GM23338 (cell line): ENCODE measurements around the gene RAB40B. TPM values are rescaled to one million over a fixed set of nuclear protein-coding genes. Genes with fewer than 3 reads are reported as not detected.

ENCODE experiments used
- ATAC-seq: fragments of 200-7000 bp; cut with Tn5 transposase; 3 replicates; pipeline ENCODE4 v1.9.1; 2020
- DNase-seq: peaks from one replicate; pipeline ENCODE4 v3.0.0-alpha.2; 2015; ENCODE audit warnings: low spot score
- H2AFZ ChIP-seq: fragments of 200-600 bp; sonication (generic); 2 replicates; pipeline ENCODE4 v1.8.0; 2016; ENCODE audit warnings: antibody characterized with exemption, mild to moderate bottlenecking, moderate library complexity
- H3F3A ChIP-seq: fragments of 200-600 bp; sonication (generic); replicated peaks from 2 replicates; pipeline ENCODE4 v1.8.0; 2017; ENCODE audit warnings: antibody characterized with exemption, mixed run types, low read depth
- H3K27ac ChIP-seq: fragments of 200-600 bp; sonication (generic); 2 replicates; pipeline ENCODE4 v1.6.1; 2016; ENCODE audit warnings: low read depth
- H3K27me3 ChIP-seq: fragments of 200-600 bp; sonication (generic); 2 replicates; pipeline ENCODE4 v1.8.0; 2016; ENCODE audit warnings: mild to moderate bottlenecking, mixed run types, moderate library complexity; ENCODE audit not compliant: insufficient read depth
- H3K36me3 ChIP-seq: fragments of 200-600 bp; sonication (generic); 2 replicates; pipeline ENCODE4 v1.8.0; 2016; ENCODE audit warnings: mild to moderate bottlenecking; ENCODE audit not compliant: insufficient read depth
- H3K4me1 ChIP-seq: fragments of 200-600 bp; sonication (generic); 2 replicates; pipeline ENCODE4 v1.8.0; 2016; ENCODE audit warnings: mild to moderate bottlenecking, moderate library complexity; ENCODE audit not compliant: insufficient read depth
- H3K4me2 ChIP-seq: fragments of 200-600 bp; sonication (generic); 2 replicates; pipeline ENCODE4 v1.7.1; 2017; ENCODE audit warnings: mixed run types
- H3K4me3 ChIP-seq: fragments of 200-600 bp; sonication (generic); 2 replicates; pipeline ENCODE4 v1.6.1; 2016; ENCODE audit warnings: mixed run types
- H3K79me2 ChIP-seq: fragments of 200-600 bp; sonication (generic); replicated peaks from 2 replicates; pipeline ENCODE4 v1.8.0; 2017; ENCODE audit warnings: mild to moderate bottlenecking; ENCODE audit not compliant: insufficient read depth
- H3K9me2 ChIP-seq: fragments of 200-600 bp; sonication (generic); 2 replicates; pipeline ENCODE4 v1.8.0; 2017; ENCODE audit not compliant: insufficient read depth
- H4K20me1 ChIP-seq: fragments of 200-600 bp; sonication (generic); replicated peaks from 2 replicates; pipeline ENCODE4 v1.8.0; 2017; ENCODE audit warnings: mild to moderate bottlenecking; ENCODE audit not compliant: insufficient read depth
- H3K27ac Mint-ChIP-seq: 2 replicates; pipeline ENCODE4 v1.8.0; 2020; ENCODE audit warnings: inconsistent platforms, mild to moderate bottlenecking, moderate library complexity, mixed read lengths
- H3K27me3 Mint-ChIP-seq: 3 replicates; pipeline ENCODE4 v1.8.0; 2022; ENCODE audit warnings: low read depth, mild to moderate bottlenecking, moderate library complexity, mixed read lengths, inconsistent platforms; ENCODE audit not compliant: insufficient read depth, poor library complexity
- H3K36me3 Mint-ChIP-seq: 3 replicates; pipeline ENCODE4 v1.8.0; 2021; ENCODE audit warnings: low read depth, mild to moderate bottlenecking, inconsistent platforms, moderate library complexity, mixed read lengths
- H3K4me1 Mint-ChIP-seq: 3 replicates; pipeline ENCODE4 v1.8.0; 2020; ENCODE audit warnings: mild to moderate bottlenecking, inconsistent platforms, mixed read lengths
- H3K4me3 Mint-ChIP-seq: 3 replicates; pipeline ENCODE4 v1.8.0; 2021; ENCODE audit warnings: moderate library complexity, mild to moderate bottlenecking, inconsistent platforms, mixed read lengths
- H3K9me3 Mint-ChIP-seq: 3 replicates; pipeline ENCODE4 v1.8.0; 2020; ENCODE audit warnings: moderate library complexity, mild to moderate bottlenecking, inconsistent platforms, mixed read lengths
- CREB1 ChIP-seq: fragments of 250-450 bp; sonication (Bioruptor Pico); IDR thresholded peaks from 2 replicates; pipeline ENCODE4 v1.5.0; 2020; ENCODE audit warnings: low read depth, mild to moderate bottlenecking, moderate library complexity
- CTCF ChIP-seq, 2 experiments: fragments of 200-600 bp in 1 of 2; sonication (generic) in 1 of 2; conservative IDR thresholded peaks; 2 replicates each; pipeline versions ENCODE4 v1.5.1 to v1.6.1; 2016 to 2017; ENCODE audit warnings: antibody characterized with exemption in 2 of 2, low read depth in 2 of 2, mild to moderate bottlenecking in 2 of 2, moderate library complexity in 1 of 2
- EZH2 ChIP-seq: fragments of 200-600 bp; sonication (generic); IDR thresholded peaks from one replicate; pipeline ENCODE4 v1.8.0; 2017; ENCODE audit warnings: antibody characterized with exemption, mild to moderate bottlenecking, low read depth; ENCODE audit not compliant: unreplicated experiment
- JUNB ChIP-seq: IDR thresholded peaks from one replicate; pipeline ENCODE4 v1.6.1; 2016; ENCODE audit warnings: antibody characterized with exemption; ENCODE audit not compliant: unreplicated experiment
- NANOG ChIP-seq: IDR thresholded peaks from 2 replicates; pipeline ENCODE4 v1.6.1; 2016; ENCODE audit warnings: antibody characterized with exemption, borderline replicate concordance
- POLR2AphosphoS5 ChIP-seq: IDR thresholded peaks from 2 replicates; pipeline ENCODE4 v1.6.1; 2016; ENCODE audit warnings: antibody characterized with exemption, low read depth
- STAT1 ChIP-seq: IDR thresholded peaks from one replicate; pipeline ENCODE4 v1.6.1; 2016; ENCODE audit warnings: antibody characterized with exemption; ENCODE audit not compliant: unreplicated experiment
- ZNF114 ChIP-seq: fragments of 250-450 bp; sonication (Bioruptor Pico); IDR thresholded peaks from 2 replicates; pipeline ENCODE4 v1.5.0; 2020; ENCODE audit warnings: mild to moderate bottlenecking, moderate library complexity
- ZNF331 ChIP-seq: fragments of 250-450 bp; sonication (Bioruptor Pico); IDR thresholded peaks from 2 replicates; pipeline ENCODE4 v1.5.0; 2020; ENCODE audit warnings: low read depth, mild to moderate bottlenecking, moderate library complexity
- polyA plus RNA-seq: library from polyadenylated mRNA; unstranded; fragments of >200 nt; fragmentation: Nextera tagmentation; extraction: Ambion mirVana; gene quantifications from 2 replicates; pipeline ENCODE4 v1.2.1, GENCODE V29; 2016
- total RNA-seq: library from RNA; depleted of rRNA; stranded (reverse); fragments of >200 nt; shearing (Covaris generic); gene quantifications from 2 replicates; pipeline ENCODE4 v1.2.3, GENCODE V29; 2014

Gene RAB40B
- total and polyA plus RNA-seq, 2 experiments from 2014 or later, result 4.2 to 5.2 TPM

DNA sequence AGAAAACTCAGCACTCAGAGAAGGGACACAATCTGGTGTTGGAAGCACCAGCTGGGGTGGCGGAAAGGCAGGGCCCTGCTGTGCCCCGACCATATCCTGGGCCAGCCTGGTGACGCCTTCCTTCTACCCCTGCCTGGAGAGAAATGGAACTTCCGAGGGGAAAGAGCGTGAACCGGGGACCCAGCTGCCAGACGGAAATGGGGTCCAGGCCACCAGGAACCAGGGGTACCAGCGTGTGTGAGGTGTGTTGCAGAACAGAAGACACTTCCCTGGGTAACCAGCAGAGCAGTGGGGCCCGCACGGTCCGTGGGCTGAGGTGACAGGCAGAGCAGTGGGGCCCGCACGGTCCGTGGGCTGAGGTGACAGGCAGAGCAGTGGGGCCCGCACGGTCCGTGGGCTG lies 6.8 kb downstream of the RAB40B start:
- Mint-ChIP-seq H3K9me3 (no peaks in the 10 kb centered on the region; the same call in 2 of the 3 replicates), H3K27ac (no peak overlapping the region), H3K36me3 (no peaks in the 10 kb centered on the region), H3K4me3 (no peak overlapping the region), H3K4me1 (no peaks in the 10 kb centered on the region; the same call in 2 of the 3 replicates), H3K27me3 (peaks cover 10% of the 10 kb centered on the region)
- no peaks in the 10 kb centered on the region for H3K36me3 ChIP-seq
- no peak overlapping the region for H3K4me3 ChIP-seq
- no peaks in the 10 kb centered on the region for H3K79me2 ChIP-seq
- no peak for ATAC-seq
- H3K9me2 ChIP-seq, result no peaks in the 10 kb centered on the region
- H4K20me1 ChIP-seq, result no peaks in the 10 kb centered on the region
- no peaks in the 10 kb centered on the region for H3F3A ChIP-seq
- no peak overlapping the region for H2AFZ ChIP-seq
- TF ChIP-seq CTCF (conservative IDR thresholded peaks at IDR 0.05; ENCODE audit: low read depth in 2 of 2), result no peak
- no peak for TF ChIP-seq JUNB
- no peak for TF ChIP-seq ZNF331 (CRISPR knock-in tag)
- TF ChIP-seq STAT1, result no peak
- TF ChIP-seq NANOG, result no peak
- no peak for TF ChIP-seq POLR2AphosphoS5
- no peak for TF ChIP-seq EZH2
- no peak for DNase-seq
- H3K4me1 ChIP-seq, result no peaks in the 10 kb centered on the region
- no peak overlapping the region for H3K4me2 ChIP-seq
- H3K27me3 ChIP-seq, result peaks cover 14% of the 10 kb centered on the region
- no peak overlapping the region for H3K27ac ChIP-seq

- Histone ChIP-seq H3K27ac (no peak overlapping the region), H3K79me2 (no peaks in the 10 kb centered on the region), H3K4me1 (no peaks in the 10 kb centered on the region), H4K20me1 (no peaks in the 10 kb centered on the region), H3K27me3 (peaks cover 6% of the 10 kb centered on the region), H3K9me2 (no peaks in the 10 kb centered on the region), H3F3A (no peaks in the 10 kb centered on the region), H2AFZ (no peak overlapping the region), H3K4me2 (no peak overlapping the region), H3K36me3 (no peaks in the 10 kb centered on the region), H3K4me3 (no peak overlapping the region)
- Mint-ChIP-seq H3K4me3 (no peak overlapping the region), H3K36me3 (no peaks in the 10 kb centered on the region), H3K27ac (no peak overlapping the region), H3K27me3 (peaks cover 5% of the 10 kb centered on the region), H3K4me1 (no peaks in the 10 kb centered on the region; the same call in 2 of the 3 replicates), H3K9me3 (no peaks in the 10 kb centered on the region; the same call in 2 of the 3 replicates)
- ATAC-seq, result no peak
- TF ChIP-seq ZNF114, result no peak
- no peak for TF ChIP-seq EZH2
- no peak for TF ChIP-seq CREB1
- no peak for TF ChIP-seq CTCF (conservative IDR thresholded peaks at IDR 0.05; ENCODE audit: low read depth in 2 of 2)
- TF ChIP-seq ZNF331 (CRISPR knock-in tag), result no peak
- no peak for TF ChIP-seq POLR2AphosphoS5
- TF ChIP-seq NANOG, result no peak
- no peak for DNase-seq
Measured at GRCh38 chr17:82690786-82691489, 7.6 kb downstream of the RAB40B start.
